HG03378 (cell line): ENCODE results near the gene PPL.
"Not testable (repeated sequence)": the region's sequence is repeated elsewhere in the genome, so short reads cannot be mapped to it uniquely, and the experiment has no call there.

Experiments used
- ATAC-seq: cut with Tn5 transposase; IDR thresholded peaks from one replicate; pipeline ENCODE4 v1.9.1; 2021; ENCODE audit warnings: mild to moderate bottlenecking, moderate library complexity; ENCODE audit not compliant: unreplicated experiment

Gene PPL

GRCh38 chr16:4936991-4937781, at the start of gene PPL:
Gene PPL, minus strand, starts transcription at chr16:4937148. Its CDS starts 103 bp downstream, at chr16:4937045.
- ATAC-seq, result no peak

- ATAC-seq, result no peak
These were observed 47.4 kb upstream of the PPL start for GRCh38 chr16:4984174-4984990.

- ATAC-seq, result no peak
These were observed 45.3 kb upstream of the PPL start for GRCh38 chr16:4982056-4982867.

GRCh38 chr16:4981473-4981872, 44.5 kb upstream of the PPL start:
- no peak for ATAC-seq

DNA sequence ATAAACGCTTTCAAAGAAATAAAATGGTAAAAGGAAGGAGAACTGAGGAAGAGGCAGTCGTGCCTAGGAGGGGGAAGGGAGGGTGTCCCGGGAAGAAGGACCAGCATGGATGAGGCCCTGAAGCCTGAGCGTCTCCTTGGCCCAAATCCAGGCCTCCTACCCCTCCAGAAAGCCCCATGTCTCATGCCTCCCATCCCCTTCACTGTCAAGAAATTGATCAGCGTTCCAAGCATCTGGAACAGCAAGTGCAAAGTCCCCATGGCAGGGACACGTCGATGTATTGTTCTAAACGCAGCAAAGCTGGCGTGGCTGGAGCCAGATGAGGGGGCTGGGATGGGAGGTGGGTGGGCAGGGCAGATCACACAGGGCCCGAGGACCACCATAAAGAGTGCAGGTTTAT, 43.7 kb upstream of the PPL start:
- ATAC-seq, result no peak

DNA sequence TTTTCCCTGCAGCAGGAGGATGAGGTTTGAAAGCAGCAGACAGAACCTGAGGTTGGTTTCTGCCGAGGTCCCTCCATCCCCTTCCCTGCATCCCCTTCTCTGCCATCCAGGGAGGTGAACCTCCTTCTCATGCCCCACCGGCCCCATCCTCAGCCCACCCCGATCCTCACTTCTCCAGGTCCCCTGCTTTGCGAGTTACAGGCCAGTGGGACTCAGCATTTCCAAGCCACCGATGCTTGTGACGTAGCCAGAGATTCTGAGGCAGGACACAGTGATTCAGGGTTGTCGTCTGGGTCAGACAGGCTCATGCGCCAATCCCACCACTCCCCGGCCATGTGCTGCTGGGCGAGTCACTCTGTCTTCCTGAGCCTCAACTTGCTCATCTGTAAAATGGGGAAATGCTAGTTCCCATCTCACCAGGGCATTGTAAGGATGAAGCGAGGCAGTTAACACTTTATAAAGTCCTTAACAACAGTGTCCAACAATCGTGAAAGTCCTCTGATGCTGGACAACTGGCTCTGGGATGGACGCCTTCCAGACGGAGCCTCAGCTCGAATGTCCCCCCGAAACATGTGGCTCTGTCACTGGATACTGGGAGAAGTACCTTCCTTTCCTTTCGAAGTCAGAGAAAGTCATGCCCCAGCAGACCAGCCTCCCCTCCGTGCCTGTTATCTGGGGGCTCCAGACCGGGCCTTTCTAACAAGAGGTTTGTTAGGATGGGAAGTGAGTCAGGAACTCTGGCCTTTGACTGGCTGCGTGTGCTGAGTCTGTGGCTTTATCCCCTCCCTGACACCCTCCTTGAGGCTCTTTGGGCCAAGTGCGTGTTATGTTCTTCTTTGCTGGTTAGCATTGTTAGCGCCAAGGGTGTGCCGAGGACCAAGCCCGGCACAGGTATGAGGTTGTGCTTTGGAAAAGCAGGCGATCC, 43.0 kb upstream of the PPL start:
- no peak for ATAC-seq

- ATAC-seq, result no peak
These were observed 42.2 kb upstream of the PPL start for GRCh38 chr16:4979164-4979563.

GRCh38 chr16:4976611-4977145, 39.7 kb upstream of the PPL start:
- no peak for ATAC-seq

DNA sequence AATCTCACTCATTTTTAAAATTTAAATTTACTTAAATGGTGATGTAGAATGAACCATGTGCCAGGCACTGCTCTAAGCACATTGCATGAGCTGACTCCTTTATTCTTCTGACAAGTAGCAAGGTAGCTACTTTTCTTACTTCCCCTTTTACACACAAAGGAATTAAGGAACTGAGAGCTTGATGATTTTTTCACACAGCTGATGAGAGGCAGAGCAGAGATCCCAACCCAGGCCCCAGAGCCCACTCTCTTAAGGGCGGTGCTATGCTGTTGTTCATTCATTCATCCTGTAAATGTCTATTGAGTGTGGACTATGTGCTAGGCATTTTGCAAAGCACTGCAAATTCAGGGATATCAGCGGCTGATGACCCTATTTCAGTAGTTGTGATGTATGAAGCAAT, 39.1 kb upstream of the PPL start:
- ATAC-seq, result peak; percentile 94

GRCh38 chr16:4972938-4973587, 36.1 kb upstream of the PPL start:
- ATAC-seq, result no peak

- no peak for ATAC-seq
These were observed 33.1 kb upstream of the PPL start for GRCh38 chr16:4970010-4970409.

- no peak for ATAC-seq
These were observed 32.0 kb upstream of the PPL start for GRCh38 chr16:4968879-4969483.

DNA sequence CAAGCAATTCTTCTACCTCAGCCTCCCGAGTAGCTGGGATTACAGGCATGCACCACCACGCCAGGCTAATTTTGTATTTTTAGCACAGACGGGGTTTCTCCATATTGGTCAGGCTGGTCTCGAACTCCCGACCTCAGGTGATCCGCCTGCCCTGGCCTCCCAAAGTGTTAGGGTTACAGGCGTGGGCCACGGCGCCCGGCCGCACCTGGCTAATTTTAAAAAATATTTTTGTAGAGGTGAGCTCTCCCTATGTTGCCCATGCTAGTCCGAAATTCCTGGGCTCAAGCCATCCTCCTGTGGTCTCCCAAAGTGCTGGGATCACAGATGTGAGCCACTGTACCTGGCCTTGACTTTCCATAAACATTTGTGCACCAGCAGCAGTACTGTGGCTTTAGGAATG, 31.3 kb upstream of the PPL start:
- not testable (repeated sequence) for ATAC-seq

- ATAC-seq, result no peak
These were observed 29.9 kb upstream of the PPL start for GRCh38 chr16:4966736-4967453.

- not testable (repeated sequence) for ATAC-seq
These were observed 26.6 kb upstream of the PPL start for GRCh38 chr16:4963527-4963926.

- ATAC-seq, result no peak
These were observed 25.8 kb upstream of the PPL start for GRCh38 chr16:4962716-4963115.

DNA sequence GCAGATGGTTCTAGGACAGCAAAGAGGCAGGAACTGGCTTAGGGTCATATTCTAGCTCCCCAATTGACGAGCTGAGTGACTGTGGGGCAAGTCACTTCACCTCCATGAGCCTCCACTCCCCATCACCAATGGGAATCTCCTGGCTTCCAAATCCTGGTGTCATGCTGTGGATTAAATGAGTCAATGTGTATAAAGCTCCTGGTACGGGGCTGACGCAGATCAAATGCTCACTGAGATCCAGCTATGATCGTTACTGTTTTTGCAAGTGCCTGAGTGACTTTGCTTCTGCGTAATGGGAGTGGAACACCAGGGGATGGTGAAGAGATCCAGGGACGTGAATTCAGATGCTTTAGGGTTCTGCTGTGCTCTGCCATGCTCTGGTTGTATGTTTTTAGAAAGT, 23.6 kb upstream of the PPL start:
- ATAC-seq, result no peak
